ENCODE results near the gene GGA1. TPM values are rescaled to one million over a fixed set of nuclear protein-coding genes. Genes with fewer than 3 reads are reported as not detected.

The GGA1 gene, protein sequence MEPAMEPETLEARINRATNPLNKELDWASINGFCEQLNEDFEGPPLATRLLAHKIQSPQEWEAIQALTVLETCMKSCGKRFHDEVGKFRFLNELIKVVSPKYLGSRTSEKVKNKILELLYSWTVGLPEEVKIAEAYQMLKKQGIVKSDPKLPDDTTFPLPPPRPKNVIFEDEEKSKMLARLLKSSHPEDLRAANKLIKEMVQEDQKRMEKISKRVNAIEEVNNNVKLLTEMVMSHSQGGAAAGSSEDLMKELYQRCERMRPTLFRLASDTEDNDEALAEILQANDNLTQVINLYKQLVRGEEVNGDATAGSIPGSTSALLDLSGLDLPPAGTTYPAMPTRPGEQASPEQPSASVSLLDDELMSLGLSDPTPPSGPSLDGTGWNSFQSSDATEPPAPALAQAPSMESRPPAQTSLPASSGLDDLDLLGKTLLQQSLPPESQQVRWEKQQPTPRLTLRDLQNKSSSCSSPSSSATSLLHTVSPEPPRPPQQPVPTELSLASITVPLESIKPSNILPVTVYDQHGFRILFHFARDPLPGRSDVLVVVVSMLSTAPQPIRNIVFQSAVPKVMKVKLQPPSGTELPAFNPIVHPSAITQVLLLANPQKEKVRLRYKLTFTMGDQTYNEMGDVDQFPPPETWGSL
- total RNA-seq: 70.4 TPM

GRCh38 chr22:37608477-37609239 is at the start of gene GGA1:
Gene GGA1 (plus strand): TSS chr22:37608834. CDS start chr22:37608861, 27 bp downstream.

GRCh38 chr22:37559901-37560607 is 48.6 kb upstream of the GGA1 start, which contains the start of gene CDC42EP1:
Gene CDC42EP1 (plus strand): TSS chr22:37560480. CDS start chr22:37566350, 5,870 bp downstream.

GRCh38 chr22:37639070-37639760 is 30.6 kb downstream of the GGA1 start, which contains the start of gene SH3BP1:
Gene SH3BP1 (plus strand): TSS chr22:37639669. CDS start chr22:37639788, 119 bp downstream.

DNA sequence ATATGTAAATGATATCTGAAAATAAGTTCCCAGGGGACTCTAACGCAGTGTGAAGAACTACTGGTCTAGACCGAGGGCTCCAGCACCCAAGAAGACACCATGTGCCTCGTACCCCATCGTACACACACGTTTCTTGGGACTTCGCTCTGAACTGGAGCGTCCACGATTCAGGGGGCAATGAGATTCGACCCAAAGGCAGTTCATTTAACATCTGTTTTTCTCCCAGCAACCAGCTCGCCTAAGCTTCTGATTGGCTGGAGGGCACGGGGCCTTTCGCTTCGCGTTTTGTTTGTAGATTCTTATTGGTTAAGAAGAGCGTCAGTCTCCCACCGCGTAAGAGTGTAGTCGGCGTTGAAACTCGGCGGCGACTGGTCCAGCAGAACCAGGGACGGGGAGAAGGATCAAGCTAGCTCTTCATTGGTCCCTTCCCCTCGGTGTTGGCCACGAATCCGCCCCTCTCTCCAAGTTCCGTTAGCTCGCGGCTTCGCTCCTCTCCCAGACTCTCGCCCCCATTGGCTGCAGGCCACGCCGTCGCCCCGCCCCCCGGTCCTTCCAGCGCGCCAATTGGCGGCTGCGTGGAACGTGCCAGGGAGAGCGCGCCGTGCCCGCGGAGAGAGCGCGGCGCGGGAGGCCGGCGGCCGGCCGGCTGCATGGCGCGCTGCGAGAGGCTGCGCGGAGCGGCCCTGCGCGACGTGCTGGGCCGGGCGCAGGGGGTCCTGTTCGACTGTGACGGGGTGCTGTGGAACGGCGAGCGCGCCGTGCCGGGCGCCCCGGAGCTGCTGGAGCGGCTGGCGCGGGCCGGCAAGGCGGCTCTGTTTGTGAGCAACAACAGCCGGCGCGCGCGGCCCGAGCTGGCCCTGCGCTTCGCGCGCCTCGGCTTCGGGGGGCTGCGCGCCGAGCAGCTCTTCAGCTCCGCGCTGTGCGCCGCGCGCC is 49.8 kb downstream of the GGA1 start, which contains the start of gene PDXP:
TSS of gene PDXP (plus strand) at position 591 of the 933 bp plus-strand sequence. CDS start at position 651, 60 bp downstream.

DNA sequence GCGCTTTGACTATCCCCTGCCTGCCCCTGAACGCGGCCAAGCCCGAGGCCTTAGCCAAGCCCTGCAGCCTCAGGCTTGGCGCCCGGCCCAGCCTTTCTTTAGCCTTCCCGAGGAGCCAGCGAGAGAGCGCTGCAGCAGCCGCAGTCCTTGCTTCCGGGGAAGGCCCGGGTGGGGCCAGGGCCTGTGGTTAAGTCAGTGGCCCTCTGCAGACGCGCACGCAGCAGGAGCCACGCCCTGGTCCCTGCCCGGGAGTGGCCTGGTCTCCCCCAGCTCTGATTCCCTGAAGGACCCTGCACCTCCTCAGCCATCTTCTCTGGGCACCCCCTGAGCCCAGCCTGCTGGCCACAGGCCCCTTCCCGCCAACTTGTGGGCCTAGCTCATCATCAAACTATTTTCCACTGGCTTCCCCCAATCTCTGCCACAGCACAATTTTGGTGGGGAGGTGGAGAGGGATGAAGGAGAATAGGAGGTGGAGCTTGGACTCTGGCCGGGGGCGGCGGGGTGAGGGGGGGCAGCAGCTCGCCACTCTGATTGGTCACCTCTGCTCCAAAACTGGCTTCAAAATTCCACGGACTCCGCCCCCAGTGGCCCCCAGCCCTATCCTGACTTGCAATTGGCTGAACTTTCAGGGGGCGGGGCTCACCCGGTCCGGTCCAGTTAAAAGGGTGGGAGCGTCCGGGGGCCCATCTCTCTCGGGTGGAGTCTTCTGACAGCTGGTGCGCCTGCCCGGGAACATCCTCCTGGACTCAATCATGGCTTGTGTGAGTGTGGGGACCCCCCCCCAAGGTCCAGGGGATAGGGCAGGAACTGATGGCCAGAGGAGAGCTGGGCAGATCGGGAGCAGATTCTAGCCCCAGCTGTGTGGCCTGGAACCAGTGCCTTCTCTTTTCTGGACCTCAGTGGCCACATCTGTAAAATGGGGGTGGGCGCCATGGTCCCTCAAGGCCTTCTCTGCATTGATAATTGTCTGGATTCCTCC is 66.6 kb downstream of the GGA1 start, which contains the start of gene LGALS1:
TSS of gene LGALS1 (plus strand) at position 686 of the 979 bp plus-strand sequence. CDS start at position 753, 67 bp downstream.

Small RNA genes lying within 50 kb of the gene (small RNA-seq; reads per million reads assigned to genes)
- gene RF00017 (ENCODE audit: low replicate concordance): not detected
- not detected for gene RN7SL385P (ENCODE audit: low replicate concordance)

Other genes starting within 250 kb of the GGA1 start
- gene ELFN2, start 181.4 kb upstream of the GGA1 start, total RNA-seq: 21.9 TPM
- gene MFNG, start 122.5 kb upstream of the GGA1 start, total RNA-seq: 3.4 TPM
- 2.2 TPM for gene CARD10, start 89.4 kb upstream of the GGA1 start, total RNA-seq
- 2.5 TPM for gene CDC42EP1, start 48.4 kb upstream of the GGA1 start, total RNA-seq
- gene LGALS2, start 28.7 kb upstream of the GGA1 start, total RNA-seq: not detected
- gene SH3BP1, start 30.8 kb downstream of the GGA1 start, total RNA-seq: 0.94 TPM
- 42.6 TPM for gene PDXP, start 49.9 kb downstream of the GGA1 start, total RNA-seq
- 69.8 TPM for gene LGALS1, start 66.8 kb downstream of the GGA1 start, total RNA-seq
- 16.3 TPM for gene NOL12, start 77.5 kb downstream of the GGA1 start, total RNA-seq
- 35.7 TPM for gene TRIOBP, start 88.2 kb downstream of the GGA1 start, total RNA-seq
- gene GCAT, start 199.1 kb downstream of the GGA1 start, total RNA-seq: 7.5 TPM
- gene GALR3, start 214.5 kb downstream of the GGA1 start, total RNA-seq: not detected
- gene ANKRD54, start 235.5 kb downstream of the GGA1 start, total RNA-seq: 26.3 TPM
- 599 TPM for gene EIF3L, start 240.6 kb downstream of the GGA1 start, total RNA-seq